Sciatic nerve (tissue), 2 donors: ENCODE results near the gene STAC3. TPM values are rescaled to one million over a fixed set of nuclear protein-coding genes. Genes with fewer than 3 reads are reported as not detected.

Experiments
- ATAC-seq: fragments of 200-7000 bp; cut with Tn5 transposase; one replicate; pipeline ENCODE4 v1.9.1; 2020; ENCODE audit warnings: mild to moderate bottlenecking, moderate library complexity
- DNase-seq: peaks from one replicate; pipeline ENCODE4 v3.0.0-alpha.2; 2020; ENCODE audit warnings: low spot score
- intact Hi-C: fragments of 100-400 bp; cut with DNase I; formaldehyde crosslinking; loops from one replicate; pipeline ENCODE4 v1.14.2; 2022
- total RNA-seq: library from RNA; stranded (reverse); fragmentation: NEBNext Ultra II Directional; extraction: Animal tissue kit (Norgen Biotek cat#: 25700); gene quantifications from one replicate; pipeline ENCODE4 v1.2.1, GENCODE V29; 2021
- donor health status: DM: no; HTN: no; CAD: no.
- donor health status: DM: no; HTN: no; CAD: no.

The STAC3 gene
- total RNA-seq, 1 donor from 2014 or later, result 1.9 TPM

- no peak for DNase-seq
- ATAC-seq, result no peak
- intact Hi-C loops, result no loop called here
These were observed 8.3 kb upstream of the STAC3 start for GRCh38 chr12:57258977-57259970.

GRCh38 chr12:57255916-57256315 is 4.9 kb upstream of the STAC3 start:
- ATAC-seq (no peak), DNase-seq (no peak)
- intact Hi-C loops, result no loop called here

- intact Hi-C loops, result no loop called here
- ATAC-seq, result peak; percentile 29
- DNase-seq, result no peak
These were observed 3.7 kb upstream of the STAC3 start for GRCh38 chr12:57254506-57255280.

- intact Hi-C loops, result no loop called here
- ATAC-seq (no peak), DNase-seq (no peak)
These were observed 446 bp downstream of the STAC3 start for GRCh38 chr12:57250541-57250940.

- intact Hi-C loops, result no loop called here
- DNase-seq, result no peak
- ATAC-seq, result no peak
These were observed 1.8 kb downstream of the STAC3 start for GRCh38 chr12:57248934-57249742.

- no peak for DNase-seq
- no peak for ATAC-seq
- intact Hi-C loops, result no loop called here
These were observed 3.9 kb downstream of the STAC3 start for GRCh38 chr12:57247041-57247440.

GRCh38 chr12:57244312-57244696 is 6.7 kb downstream of the STAC3 start:
- DNase-seq (peak; percentile 54), ATAC-seq (no peak)
- intact Hi-C loops, result no loop called here

- DNase-seq, result peak; percentile 91
- intact Hi-C loops, result no loop called here
- ATAC-seq, result peak; percentile 29
These were observed 7.3 kb downstream of the STAC3 start for GRCh38 chr12:57243521-57244311.

- intact Hi-C loops, result no loop called here
- ATAC-seq, result no peak
- DNase-seq, result peak; percentile 78
These were observed 8.1 kb downstream of the STAC3 start for GRCh38 chr12:57242691-57243454.

GRCh38 chr12:57242329-57242690 is 8.7 kb downstream of the STAC3 start:
- intact Hi-C loops, result no loop called here
- DNase-seq (no peak), ATAC-seq (no peak)

GRCh38 chr12:57241402-57242310 is 9.3 kb downstream of the STAC3 start:
- intact Hi-C loops, result no loop called here
- no peak for ATAC-seq
- no peak for DNase-seq

- intact Hi-C loops, result no loop called here
- ATAC-seq (no peak), DNase-seq (no peak)
These were observed 10.0 kb downstream of the STAC3 start for GRCh38 chr12:57240926-57241401.

- intact Hi-C loops, result no loop called here
- ATAC-seq, result peak; percentile 4
These were observed 10.7 kb downstream of the STAC3 start for GRCh38 chr12:57240066-57240921.

GRCh38 chr12:57239587-57240065 is 11.4 kb downstream of the STAC3 start:
- intact Hi-C loops, result no loop called here
- ATAC-seq, result no peak
- no peak for DNase-seq

More at GRCh38 chr12:57240066-57240921, 10.7 kb downstream of the STAC3 start:
- no peak for DNase-seq

GRCh38 chr12:57238854-57239554 is 12.0 kb downstream of the STAC3 start:
- intact Hi-C loops, result no loop called here
- ATAC-seq (peak; percentile 83), DNase-seq (peak; percentile 92)
